ENCODE results near the gene TNFAIP8L3. TPM values are rescaled to one million over a fixed set of nuclear protein-coding genes. Genes with fewer than 3 reads are reported as not detected.

TNFAIP8L3 gene
- total RNA-seq, 1 donor from 2014 or later = 7.3 TPM

Other genes with a start within 250 kb of the TNFAIP8L3 start
- 8.0 TPM for gene AP4E1, start 186.2 kb downstream of the TNFAIP8L3 start, total RNA-seq
- not detected for gene CYP19A1, start 243.7 kb upstream of the TNFAIP8L3 start, total RNA-seq
- 0.56 TPM for gene GLDN, start 246.7 kb upstream of the TNFAIP8L3 start, total RNA-seq